ENCODE results near the gene LPCAT3. TPM values are rescaled to one million over a fixed set of nuclear protein-coding genes. Genes with fewer than 3 reads are reported as not detected.

Gene LPCAT3
- total and polyA plus RNA-seq, 2 of the 13 experiments (the other 11 are each of a cell fraction or from before 2014, with no cell fraction given): 44.5 to 64.3 TPM

DNA sequence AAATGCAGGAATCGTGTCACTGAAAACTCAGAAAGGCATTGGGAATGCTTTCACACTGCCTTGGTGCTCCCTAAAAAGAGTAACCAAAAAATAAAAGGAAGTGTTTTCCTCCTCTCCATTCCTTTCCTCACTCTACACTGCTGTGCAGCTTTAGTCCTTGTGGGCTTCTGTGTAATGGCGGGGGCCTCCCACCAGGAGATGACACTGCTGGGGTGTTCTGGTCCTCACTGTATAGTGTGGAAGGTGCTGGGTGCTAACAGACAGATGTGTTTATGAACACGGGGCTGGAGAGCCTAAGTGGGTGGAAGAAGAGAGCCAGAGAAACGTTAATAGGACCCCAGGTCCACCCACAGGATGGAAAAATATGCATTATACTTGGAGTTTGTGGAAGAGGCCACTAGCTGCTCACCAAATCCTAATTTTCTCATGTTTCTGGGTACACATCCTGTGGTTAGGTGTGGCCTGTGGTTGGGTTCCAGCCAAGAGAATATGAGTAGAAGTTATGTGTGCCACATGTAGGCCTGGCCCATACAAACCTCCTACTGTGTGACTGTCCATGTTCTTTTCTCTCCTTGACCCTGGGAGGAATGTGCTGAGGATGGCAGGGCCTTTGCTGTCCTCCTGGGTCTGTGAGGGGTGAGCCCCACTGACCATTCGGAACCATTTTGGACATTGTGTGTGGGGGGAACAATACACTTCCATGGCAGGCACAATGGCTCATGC lies 28.3 kb upstream of the LPCAT3 start:
- no peak overlapping the region for H3K27ac ChIP-seq (ENCODE audit: extremely low read length, insufficient read depth, low read length)
- WGBS (ENCODE audit: low lambda C conversion rate): 51% methylated on average over 4 of the region's 5 CpGs
- FAIRE-seq (no peak), ATAC-seq (peak; percentile 88), DNase-seq (ENCODE audit: low spot score) (no peak)
- BruUV-seq (replicated peaks): no TSS peak
- in situ Hi-C loops (cut with HindIII; ENCODE audit: extremely low pct_ligation_motif_present, low pct_unique_long_range_greater_than_20kb): no loop called here
- H3K4me3 ChIP-seq (replicated peaks in 1 of 3; ENCODE audit: insufficient read depth in 1 of 3, low read depth in 2 of 3, low read length in 3 of 3): no peak overlapping the region
- no peak overlapping the region; the same call in 1 of the 2 replicates for H3K4me2 ChIP-seq (ENCODE audit: low read depth, low read length)
- intact Hi-C loops (cut with micrococcal nuclease; ENCODE audit: unreplicated experiment): no loop called here
- no peak overlapping the region for H3K9ac ChIP-seq (ENCODE audit: insufficient read depth, low read depth, low read length)
- no peaks in the 10 kb centered on the region for H3K9me3 ChIP-seq (ENCODE audit: low read length)
- H3K4me1 ChIP-seq (ENCODE audit: insufficient read depth, low read length): peaks cover 38% of the 10 kb centered on the region
- H3K36me3 ChIP-seq (replicated peaks in 1 of 2; ENCODE audit: control insufficient read depth in 1 of 2, insufficient read depth in 2 of 2, low read length in 2 of 2): no peaks in the 10 kb centered on the region
- ChIA-PET POLR2A (no interaction called here), CTCF (ENCODE audit: low intra/inter-chr PET ratio, low total read pairs) (no interaction called here)
- no peak overlapping the region for H2AFZ ChIP-seq (ENCODE audit: low read length)
- no peak for TF ChIP-seq ZNF24 (IDR thresholded peaks at IDR 0.05)
- no peak for TF ChIP-seq MBD4 (IDR thresholded peaks at IDR 0.05; ENCODE audit: borderline replicate concordance, low read length)
- TF ChIP-seq ZNF576 (CRISPR knock-in tag; IDR thresholded peaks at IDR 0.05): no peak
- TF ChIP-seq KLF11 (CRISPR knock-in tag; IDR thresholded peaks at IDR 0.05): no peak
- TF ChIP-seq ZNF713 (CRISPR knock-in tag; IDR thresholded peaks at IDR 0.05): no peak
- TF ChIP-seq ZKSCAN1 (IDR thresholded peaks at IDR 0.05; ENCODE audit: low read length): 0 out of 2 replicates have a peak, but pooled peaks have one; percentile 56
- no peaks in the 10 kb centered on the region for H3K79me2 ChIP-seq (ENCODE audit: insufficient read depth, low read length)
- H4K20me1 ChIP-seq (ENCODE audit: insufficient read depth, low read length): no peaks in the 10 kb centered on the region
- no peaks in the 10 kb centered on the region for H3K27me3 ChIP-seq (ENCODE audit: control insufficient read depth in 1 of 2, insufficient read depth in 2 of 2, low read length in 2 of 2)

GRCh38 chr12:7045913-7046312 lies 27.6 kb upstream of the LPCAT3 start:
- TF ChIP-seq, protein P1, sequence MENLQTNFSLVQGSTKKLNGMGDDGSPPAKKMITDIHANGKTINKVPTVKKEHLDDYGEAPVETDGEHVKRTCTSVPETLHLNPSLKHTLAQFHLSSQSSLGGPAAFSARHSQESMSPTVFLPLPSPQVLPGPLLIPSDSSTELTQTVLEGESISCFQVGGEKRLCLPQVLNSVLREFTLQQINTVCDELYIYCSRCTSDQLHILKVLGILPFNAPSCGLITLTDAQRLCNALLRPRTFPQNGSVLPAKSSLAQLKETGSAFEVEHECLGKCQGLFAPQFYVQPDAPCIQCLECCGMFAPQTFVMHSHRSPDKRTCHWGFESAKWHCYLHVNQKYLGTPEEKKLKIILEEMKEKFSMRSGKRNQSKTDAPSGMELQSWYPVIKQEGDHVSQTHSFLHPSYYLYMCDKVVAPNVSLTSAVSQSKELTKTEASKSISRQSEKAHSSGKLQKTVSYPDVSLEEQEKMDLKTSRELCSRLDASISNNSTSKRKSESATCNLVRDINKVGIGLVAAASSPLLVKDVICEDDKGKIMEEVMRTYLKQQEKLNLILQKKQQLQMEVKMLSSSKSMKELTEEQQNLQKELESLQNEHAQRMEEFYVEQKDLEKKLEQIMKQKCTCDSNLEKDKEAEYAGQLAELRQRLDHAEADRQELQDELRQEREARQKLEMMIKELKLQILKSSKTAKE (CRISPR knock-in tag; IDR thresholded peaks at IDR 0.05; ENCODE audit: borderline replicate concordance): no peak
- TF ChIP-seq ZNF12 (CRISPR knock-in tag; IDR thresholded peaks at IDR 0.05) (peak; percentile 85), GATAD2A (CRISPR knock-in tag; IDR thresholded peaks at IDR 0.05) (0 out of 2 replicates have a peak, but pooled peaks have one; percentile 14)
- H3K4me3 ChIP-seq (replicated peaks in 1 of 3; ENCODE audit: insufficient read depth in 1 of 3, low read depth in 2 of 3, low read length in 3 of 3): no peak overlapping the region
- ATAC-seq (peak; percentile 39), DNase-seq (ENCODE audit: low spot score) (peak; percentile 19), FAIRE-seq (no peak)
- ChIA-PET CTCF (ENCODE audit: low intra/inter-chr PET ratio, low total read pairs) (no interaction called here), POLR2A (no interaction called here)
- H3K27me3 ChIP-seq (ENCODE audit: control insufficient read depth in 1 of 2, insufficient read depth in 2 of 2, low read length in 2 of 2): no peaks in the 10 kb centered on the region
- no peaks in the 10 kb centered on the region for H3K79me2 ChIP-seq (ENCODE audit: insufficient read depth, low read length)
- no peak overlapping the region for H3K9ac ChIP-seq (ENCODE audit: insufficient read depth, low read depth, low read length)
- no peaks in the 10 kb centered on the region for H3K9me3 ChIP-seq (ENCODE audit: low read length)
- in situ Hi-C loops (cut with HindIII; ENCODE audit: extremely low pct_ligation_motif_present, low pct_unique_long_range_greater_than_20kb) (no loop called here), intact Hi-C loops (cut with micrococcal nuclease; ENCODE audit: unreplicated experiment) (no loop called here)
- no TSS peak for BruUV-seq (replicated peaks)
- no peaks in the 10 kb centered on the region for H3K36me3 ChIP-seq (replicated peaks in 1 of 2; ENCODE audit: control insufficient read depth in 1 of 2, insufficient read depth in 2 of 2, low read length in 2 of 2)
- no peak overlapping the region for H2AFZ ChIP-seq (ENCODE audit: low read length)
- H3K27ac ChIP-seq (ENCODE audit: extremely low read length, insufficient read depth, low read length): no peak overlapping the region
- peaks cover 41% of the 10 kb centered on the region for H3K4me1 ChIP-seq (ENCODE audit: insufficient read depth, low read length)
- no peaks in the 10 kb centered on the region for H4K20me1 ChIP-seq (ENCODE audit: insufficient read depth, low read length)
- WGBS (ENCODE audit: low lambda C conversion rate): 15% methylated on average over 8 of the region's 9 CpGs
- H3K4me2 ChIP-seq (ENCODE audit: low read depth, low read length): peak overlapping the region; percentile 33

Data from HepG2 (cell line).